IMR-90 (cell line): ENCODE measurements around the gene WNT16. TPM values are rescaled to one million over a fixed set of nuclear protein-coding genes. Genes with fewer than 3 reads are reported as not detected.

Experiments
- ATAC-seq: fragments of 200-7000 bp; cut with Tn5 transposase; 2 replicates; pipeline ENCODE4 v1.9.1; 2020; ENCODE audit warnings: low read depth, mild to moderate bottlenecking, moderate library complexity
- BruUV-seq: library from RNA; stranded (reverse); fragments of 400-500 nt; replicated peaks from 2 replicates; lab custom pipeline; 2021; lab: Mats Ljungman, UMichigan
- CTCF ChIA-PET: fragments of 300-600 bp; formaldehyde crosslinking; extraction: SDS; loops from one replicate; lab custom pipeline; 2021; ENCODE audit warnings: antibody characterized with exemption; lab: Yijun Ruan, JAX
- POLR2A ChIA-PET: fragments of 300-600 bp; sonication (Branson Sonifier 250); formaldehyde crosslinking; loops from one replicate; lab custom pipeline; 2022; ENCODE audit warnings: antibody characterized with exemption; ENCODE audit not compliant: unreplicated experiment; lab: Charles Lee
- DNase-seq: peaks from one replicate; pipeline ENCODE4 v3.0.0; 2013
- H2AFZ ChIP-seq: replicated peaks from 2 replicates; pipeline ENCODE3; 2013; ENCODE audit warnings: low read length, mild to moderate bottlenecking; ENCODE audit not compliant: poor library complexity
- H2AK5ac ChIP-seq: 2 replicates; pipeline ENCODE4 v1.6.1; 2013; ENCODE audit warnings: low read depth, low read length, inconsistent platforms
- H2AK9ac ChIP-seq: replicated peaks from 2 replicates; pipeline ENCODE3; 2013; ENCODE audit warnings: mild to moderate bottlenecking, low read depth, low read length, moderate library complexity; ENCODE audit not compliant: poor library complexity
- H2BK120ac ChIP-seq: 2 replicates; pipeline ENCODE4 v1.6.1; 2013; ENCODE audit warnings: low read depth, low read length, inconsistent platforms
- H2BK15ac ChIP-seq: 3 replicates; pipeline ENCODE4 v1.6.1; 2013; ENCODE audit warnings: low read depth, low read length, inconsistent platforms
- H2BK20ac ChIP-seq: 2 replicates; pipeline ENCODE4 v1.6.1; 2013; ENCODE audit warnings: low read depth, mild to moderate bottlenecking, inconsistent platforms, low read length, moderate library complexity
- H2BK5ac ChIP-seq: 2 replicates; pipeline ENCODE4 v1.6.1; 2013; ENCODE audit warnings: mild to moderate bottlenecking, low read depth, low read length, inconsistent platforms; ENCODE audit not compliant: poor library complexity, severe bottlenecking
- H3K14ac ChIP-seq: replicated peaks from 2 replicates; pipeline ENCODE4 v1.6.1; 2013; ENCODE audit warnings: low read depth, low read length, inconsistent platforms
- H3K18ac ChIP-seq: 2 replicates; pipeline ENCODE4 v1.6.1; 2013; ENCODE audit warnings: low read depth, low read length, control low read depth
- H3K23ac ChIP-seq: 2 replicates; pipeline ENCODE4 v1.6.1; 2013; ENCODE audit warnings: low read depth, low read length, inconsistent platforms
- H3K27ac ChIP-seq: 2 replicates; pipeline ENCODE4 v1.5.1; 2013; ENCODE audit warnings: mild to moderate bottlenecking, control low read depth, low read length; ENCODE audit not compliant: insufficient read depth
- H3K27me3 ChIP-seq: 2 replicates; pipeline ENCODE4 v1.6.1; 2013; ENCODE audit warnings: low read length; ENCODE audit not compliant: control insufficient read depth, insufficient read depth
- H3K36me3 ChIP-seq: 2 replicates; pipeline ENCODE4 v1.6.1; 2013; ENCODE audit warnings: low read length, mixed read lengths; ENCODE audit not compliant: control insufficient read depth, insufficient read depth
- H3K4ac ChIP-seq: 2 replicates; pipeline ENCODE4 v1.6.1; 2013; ENCODE audit warnings: low read depth, low read length, inconsistent platforms
- H3K4me1 ChIP-seq: 2 replicates; pipeline ENCODE4 v1.6.1; 2013; ENCODE audit warnings: low read length, mixed read lengths; ENCODE audit not compliant: control insufficient read depth, insufficient read depth
- H3K4me2 ChIP-seq: 2 replicates; pipeline ENCODE4 v1.6.1; 2013; ENCODE audit warnings: low read depth, mild to moderate bottlenecking, control low read depth, low read length, moderate library complexity
- H3K4me3 ChIP-seq: 2 replicates; pipeline ENCODE4 v1.5.1; 2013; ENCODE audit warnings: low read depth, mild to moderate bottlenecking, control low read depth, low read length, moderate library complexity; ENCODE audit not compliant: insufficient read depth
- H3K56ac ChIP-seq: 2 replicates; pipeline ENCODE4 v1.6.1; 2013; ENCODE audit warnings: low read length, inconsistent platforms; ENCODE audit not compliant: insufficient read depth; ENCODE audit errors: extremely low read depth
- H3K79me1 ChIP-seq, 2 experiments: 2 replicates each; pipeline ENCODE4 v1.6.1; 2013; ENCODE audit warnings: low read length in 2 of 2, inconsistent platforms in 1 of 2, low read depth in 1 of 2
- H3K9ac ChIP-seq: 2 replicates; pipeline ENCODE4 v1.6.1; 2013; ENCODE audit warnings: low read depth, low read length, control low read depth
- H3K9me1 ChIP-seq: 2 replicates; pipeline ENCODE4 v1.6.1; 2013; ENCODE audit warnings: low read length, inconsistent platforms; ENCODE audit not compliant: insufficient read depth
- H3K9me3 ChIP-seq: 2 replicates; pipeline ENCODE4 v1.6.1; 2013; ENCODE audit warnings: low read length; ENCODE audit not compliant: control insufficient read depth, insufficient read depth
- H4K20me1 ChIP-seq: 2 replicates; pipeline ENCODE4 v1.6.1; 2013; ENCODE audit warnings: low read length, inconsistent platforms; ENCODE audit not compliant: insufficient read depth
- H4K5ac ChIP-seq: 2 replicates; pipeline ENCODE4 v1.6.1; 2013; ENCODE audit warnings: mild to moderate bottlenecking, low read depth, low read length, control low read depth
- H4K8ac ChIP-seq, 2 experiments: 2 replicates each; pipeline ENCODE4 v1.6.1; 2013; ENCODE audit warnings: low read depth in 2 of 2, low read length in 2 of 2, control low read depth in 1 of 2, inconsistent platforms in 1 of 2
- H4K91ac ChIP-seq: 2 replicates; pipeline ENCODE4 v1.6.1; 2013; ENCODE audit warnings: low read depth, low read length, inconsistent platforms; ENCODE audit not compliant: insufficient read depth
- BHLHE40 ChIP-seq: fragments of 150-350 bp; IDR thresholded peaks from 2 replicates; pipeline ENCODE4 v1.6.1; 2016; ENCODE audit warnings: mild to moderate bottlenecking, low read depth, low read length
- CEBPB ChIP-seq: IDR thresholded peaks from 2 replicates; pipeline ENCODE4 v1.6.1; 2012; ENCODE audit warnings: low read depth, low read length, improper control_type of control experiment
- CHD1 ChIP-seq: IDR thresholded peaks from 2 replicates; pipeline ENCODE4 v1.6.1; 2012; ENCODE audit warnings: low read depth, low read length, improper control_type of control experiment
- FOS ChIP-seq: fragments of 150-350 bp; IDR thresholded peaks from 2 replicates; pipeline ENCODE4 v1.6.1; 2016; ENCODE audit warnings: low read depth, low read length
- MAFK ChIP-seq: IDR thresholded peaks from 2 replicates; pipeline ENCODE4 v1.6.1; 2012; ENCODE audit warnings: low read depth, low read length, improper control_type of control experiment
- MXI1 ChIP-seq: IDR thresholded peaks from 2 replicates; pipeline ENCODE4 v1.6.1; 2012; ENCODE audit warnings: low read depth, mild to moderate bottlenecking, low read length, moderate library complexity, borderline replicate concordance
- NFE2L2 ChIP-seq: fragments of 150-350 bp; IDR thresholded peaks from 2 replicates; pipeline ENCODE4 v1.6.1; 2016; ENCODE audit warnings: low read depth, mild to moderate bottlenecking, low read length
- POLR2A ChIP-seq: IDR thresholded peaks from 2 replicates; pipeline ENCODE4 v1.6.1; 2012; ENCODE audit warnings: mild to moderate bottlenecking, low read depth, low read length
- RAD21 ChIP-seq: IDR thresholded peaks from 2 replicates; pipeline ENCODE4 v1.6.1; 2012; ENCODE audit warnings: low read length, improper control_type of control experiment
- RFX5 ChIP-seq: IDR thresholded peaks from 2 replicates; pipeline ENCODE4 v1.8.0; 2012; ENCODE audit warnings: low read depth, mild to moderate bottlenecking, low read length, moderate library complexity
- SMC3 ChIP-seq: fragments of 150-350 bp; IDR thresholded peaks from 2 replicates; pipeline ENCODE4 v1.6.1; 2016; ENCODE audit warnings: low read depth, mild to moderate bottlenecking, antibody characterized with exemption, low read length, moderate library complexity
- WGBS, 2 experiments: methylation state at CpG; one replicate each; pipeline versions ENCODE4 v1.1.5 to v1.1.7; 2013; ENCODE audit warnings: missing lambda C conversion rate in 2 of 2; ENCODE audit not compliant: insufficient read length in 1 of 2; ENCODE audit errors: extremely low coverage in 2 of 2; 5-methylcytosine and 5-hydroxymethylcytosine counted together
- dilution Hi-C: fragments of 300-500 bp; cut with HindIII; formaldehyde crosslinking; loops from one replicate; pipeline ENCODE4 v1.14.3; 2018; ENCODE audit warnings: low sequenced_read_pairs; ENCODE audit not compliant: unreplicated experiment
- in situ Hi-C: fragments of 300-500 bp; cut with MboI; formaldehyde crosslinking; loops from 3 replicates; pipeline ENCODE4 v1.14.3; 2019; ENCODE audit warnings: low sequenced_read_pairs, inconsistent platforms, mixed read lengths
- intact Hi-C: fragments of 100-400 bp; cut with micrococcal nuclease; formaldehyde crosslinking; loops from 2 replicates; pipeline ENCODE4 v1.10.0; 2022
- polyA plus RNA-seq, 3 experiments: library from polyadenylated mRNA; depleted of rRNA; stranded (reverse); fragments of >200 nt; gene quantifications; 2 replicates each; pipeline ENCODE4 v1.2.3, GENCODE V29; 2012; ENCODE audit warnings: low replicate concordance in 1 of 3
- total RNA-seq: library from RNA; depleted of rRNA; stranded (reverse); fragments of >200 nt; gene quantifications from 2 replicates; pipeline ENCODE4 v1.2.3, GENCODE V29; 2012
- TF ChIP-seq, protein P1 (sequence below): fragments of 150-350 bp; IDR thresholded peaks from 2 replicates; pipeline ENCODE4 v1.6.1; 2017; ENCODE audit warnings: mild to moderate bottlenecking, antibody characterized with exemption, low read length, low read depth
- TF ChIP-seq, protein P2 (sequence below): fragments of 150-350 bp; IDR thresholded peaks from 2 replicates; pipeline ENCODE4 v1.6.1; 2016; ENCODE audit warnings: low read depth, mild to moderate bottlenecking, low read length, moderate library complexity, borderline replicate concordance
- TF ChIP-seq, protein P3 (sequence below): conservative IDR thresholded peaks from 2 replicates; pipeline ENCODE4 v1.5.1; 2012; ENCODE audit warnings: mild to moderate bottlenecking, low read depth, low read length, improper control_type of control experiment

Gene WNT16
- total and polyA plus RNA-seq, 2 of the 4 experiments (the other 2 are of a cell fraction) = 0.68 to 1.1 TPM

DNA sequence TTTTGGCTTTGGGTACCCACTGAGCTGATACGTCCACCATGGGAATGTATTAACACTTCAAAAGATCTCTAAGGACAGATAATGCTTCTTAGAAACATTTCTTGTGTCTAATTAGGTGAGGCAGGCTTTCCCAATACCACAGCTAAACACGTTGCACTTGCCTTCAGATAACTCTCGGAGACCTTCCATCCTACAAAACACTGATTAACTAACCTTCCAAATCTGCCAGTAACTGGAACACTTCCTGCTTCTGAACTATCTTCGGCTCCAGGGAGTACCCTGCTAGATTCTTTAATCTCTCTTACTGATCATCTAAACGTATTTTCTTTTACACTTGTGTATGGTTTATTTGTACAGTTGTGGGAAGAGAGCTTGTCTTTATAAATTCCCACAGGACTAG is 1.1 kb upstream of the WNT16 start:
- H4K5ac ChIP-seq = no peak overlapping the region
- H2BK120ac ChIP-seq = no peak overlapping the region
- ChIA-PET POLR2A (no interaction called here), CTCF (interaction anchor here (1.1 kb wide), 1 partner anchor 13 kb away, joined by 3 read pairs; no protein-coding TSS in a partner anchor)
- no peaks in the 10 kb centered on the region for H3K4me1 ChIP-seq
- H3K14ac ChIP-seq = no peak overlapping the region
- dilution Hi-C loops (no loop called here), in situ Hi-C loops (loop anchor here (25.0 kb wide), 2 partner anchors 190 to 340 kb away; partner anchors contain the start of gene CPED1), intact Hi-C loops (no loop called here)
- H3K56ac ChIP-seq = no peak overlapping the region
- H3K9me1 ChIP-seq = no peaks in the 10 kb centered on the region
- no peak overlapping the region for H3K23ac ChIP-seq
- H2AK5ac ChIP-seq = no peak overlapping the region
- H4K91ac ChIP-seq = no peak overlapping the region
- H3K36me3 ChIP-seq = no peaks in the 10 kb centered on the region
- H3K18ac ChIP-seq = no peak overlapping the region
- H3K9me3 ChIP-seq = no peaks in the 10 kb centered on the region
- no peak overlapping the region for H2AFZ ChIP-seq
- H2BK5ac ChIP-seq = no peak overlapping the region
- H3K27me3 ChIP-seq = peaks cover 21% of the 10 kb centered on the region
- H3K27ac ChIP-seq = no peak overlapping the region
- H3K4ac ChIP-seq = no peak overlapping the region
- WGBS, 2 experiments = no CpG with 5 or more reads among the region's 5 CpGs
- TF ChIP-seq RAD21 (no peak), POLR2A (no peak), NFE2L2 (no peak), MAFK (no peak), CHD1 (no peak), MXI1 (no peak), BHLHE40 (no peak), RFX5 (no peak), FOS (no peak), CEBPB (no peak), SMC3 (no peak)
- TF ChIP-seq, protein P1, sequence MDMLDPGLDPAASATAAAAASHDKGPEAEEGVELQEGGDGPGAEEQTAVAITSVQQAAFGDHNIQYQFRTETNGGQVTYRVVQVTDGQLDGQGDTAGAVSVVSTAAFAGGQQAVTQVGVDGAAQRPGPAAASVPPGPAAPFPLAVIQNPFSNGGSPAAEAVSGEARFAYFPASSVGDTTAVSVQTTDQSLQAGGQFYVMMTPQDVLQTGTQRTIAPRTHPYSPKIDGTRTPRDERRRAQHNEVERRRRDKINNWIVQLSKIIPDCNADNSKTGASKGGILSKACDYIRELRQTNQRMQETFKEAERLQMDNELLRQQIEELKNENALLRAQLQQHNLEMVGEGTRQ = no peak
- TF ChIP-seq, protein P2, sequence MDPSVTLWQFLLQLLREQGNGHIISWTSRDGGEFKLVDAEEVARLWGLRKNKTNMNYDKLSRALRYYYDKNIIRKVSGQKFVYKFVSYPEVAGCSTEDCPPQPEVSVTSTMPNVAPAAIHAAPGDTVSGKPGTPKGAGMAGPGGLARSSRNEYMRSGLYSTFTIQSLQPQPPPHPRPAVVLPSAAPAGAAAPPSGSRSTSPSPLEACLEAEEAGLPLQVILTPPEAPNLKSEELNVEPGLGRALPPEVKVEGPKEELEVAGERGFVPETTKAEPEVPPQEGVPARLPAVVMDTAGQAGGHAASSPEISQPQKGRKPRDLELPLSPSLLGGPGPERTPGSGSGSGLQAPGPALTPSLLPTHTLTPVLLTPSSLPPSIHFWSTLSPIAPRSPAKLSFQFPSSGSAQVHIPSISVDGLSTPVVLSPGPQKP = no peak
- TF ChIP-seq, protein P3, sequence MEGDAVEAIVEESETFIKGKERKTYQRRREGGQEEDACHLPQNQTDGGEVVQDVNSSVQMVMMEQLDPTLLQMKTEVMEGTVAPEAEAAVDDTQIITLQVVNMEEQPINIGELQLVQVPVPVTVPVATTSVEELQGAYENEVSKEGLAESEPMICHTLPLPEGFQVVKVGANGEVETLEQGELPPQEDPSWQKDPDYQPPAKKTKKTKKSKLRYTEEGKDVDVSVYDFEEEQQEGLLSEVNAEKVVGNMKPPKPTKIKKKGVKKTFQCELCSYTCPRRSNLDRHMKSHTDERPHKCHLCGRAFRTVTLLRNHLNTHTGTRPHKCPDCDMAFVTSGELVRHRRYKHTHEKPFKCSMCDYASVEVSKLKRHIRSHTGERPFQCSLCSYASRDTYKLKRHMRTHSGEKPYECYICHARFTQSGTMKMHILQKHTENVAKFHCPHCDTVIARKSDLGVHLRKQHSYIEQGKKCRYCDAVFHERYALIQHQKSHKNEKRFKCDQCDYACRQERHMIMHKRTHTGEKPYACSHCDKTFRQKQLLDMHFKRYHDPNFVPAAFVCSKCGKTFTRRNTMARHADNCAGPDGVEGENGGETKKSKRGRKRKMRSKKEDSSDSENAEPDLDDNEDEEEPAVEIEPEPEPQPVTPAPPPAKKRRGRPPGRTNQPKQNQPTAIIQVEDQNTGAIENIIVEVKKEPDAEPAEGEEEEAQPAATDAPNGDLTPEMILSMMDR = no peak
- DNase-seq (no peak), ATAC-seq (no peak)
- H3K9ac ChIP-seq = no peak overlapping the region
- no peak overlapping the region for H3K4me2 ChIP-seq
- peaks cover 0 to 6% of the 10 kb centered on the region in 2 experiments; a peak in 1 of 4 replicates for H3K79me1 ChIP-seq
- no TSS peak for BruUV-seq
- no peaks in the 10 kb centered on the region for H4K20me1 ChIP-seq
- H2BK15ac ChIP-seq = no peak overlapping the region
- H2AK9ac ChIP-seq = no peak overlapping the region
- no peak overlapping the region for H2BK20ac ChIP-seq
- H3K4me3 ChIP-seq = no peak overlapping the region
- no peak overlapping the region for H4K8ac ChIP-seq
